ENCODE results near the gene ME1. TPM values are rescaled to one million over a fixed set of nuclear protein-coding genes. Genes with fewer than 3 reads are reported as not detected.

ME1 gene
- total RNA-seq, 2 donors from 2014 or later: 7.5 to 15.4 TPM

GRCh38 chr6:83221889-83222479 lies 208.9 kb downstream of the ME1 start:
- Histone ChIP-seq H3K4me3 (ENCODE audit: low read length) (no peak overlapping the region), H3K27ac (ENCODE audit: low read depth, low read length) (no peak overlapping the region), H3K27me3 (ENCODE audit: control insufficient read depth, insufficient read depth, low read length, poor library complexity, severe bottlenecking) (no peaks in the 10 kb centered on the region), H3K9ac (ENCODE audit: extremely low read depth, low read length, poor library complexity, severe bottlenecking) (no peak overlapping the region), H3K4me1 (ENCODE audit: control insufficient read depth, insufficient read depth, low read length) (peaks cover 5% of the 10 kb centered on the region), H3K9me3 (ENCODE audit: control insufficient read depth, low read length) (no peaks in the 10 kb centered on the region), H3K36me3 (ENCODE audit: control insufficient read depth, insufficient read depth, low read length) (no peaks in the 10 kb centered on the region)
- DNase-seq: no peak
- peak; percentile 79 for TF ChIP-seq CTCF (conservative IDR thresholded peaks at IDR 0.05)
- Mint-ChIP-seq H3K36me3 (ENCODE audit: low read depth) (peaks cover 2% of the 10 kb centered on the region), H3K27ac (no peak overlapping the region), H3K9me3 (no peaks in the 10 kb centered on the region), H3K4me1 (peaks cover 9% of the 10 kb centered on the region), H3K27me3 (ENCODE audit: insufficient read depth) (no peaks in the 10 kb centered on the region), H3K4me3 (no peak overlapping the region)
- WGBS, 2 experiments (ENCODE audit: insufficient coverage in 1 of 2, insufficient read length in 1 of 2): 59 to 100% methylated on average over 1 to 3 of the region's 3 CpGs

- no peak for DNase-seq
- no peak overlapping the region for H3K27ac ChIP-seq (ENCODE audit: low read depth, low read length)
- H3K36me3 Mint-ChIP-seq (ENCODE audit: low read depth): peaks cover 2% of the 10 kb centered on the region
- H3K4me3 Mint-ChIP-seq: no peak overlapping the region
- H3K36me3 ChIP-seq (ENCODE audit: control insufficient read depth, insufficient read depth, low read length): no peaks in the 10 kb centered on the region
- 89 to 93% methylated on average over 1 of the region's 1 CpG for WGBS, 2 experiments (ENCODE audit: insufficient coverage in 1 of 2, insufficient read length in 1 of 2)
- H3K27ac Mint-ChIP-seq: no peak overlapping the region
- H3K27me3 Mint-ChIP-seq (ENCODE audit: insufficient read depth): no peaks in the 10 kb centered on the region
- no peaks in the 10 kb centered on the region for H3K27me3 ChIP-seq (ENCODE audit: control insufficient read depth, insufficient read depth, low read length, poor library complexity, severe bottlenecking)
- peaks cover 9% of the 10 kb centered on the region for H3K4me1 Mint-ChIP-seq
- TF ChIP-seq CTCF (conservative IDR thresholded peaks at IDR 0.05): no peak
- H3K4me1 ChIP-seq (ENCODE audit: control insufficient read depth, insufficient read depth, low read length): peaks cover 5% of the 10 kb centered on the region
- no peak overlapping the region for H3K9ac ChIP-seq (ENCODE audit: extremely low read depth, low read length, poor library complexity, severe bottlenecking)
- H3K4me3 ChIP-seq (ENCODE audit: low read length): no peak overlapping the region
- H3K9me3 Mint-ChIP-seq: no peaks in the 10 kb centered on the region
- no peaks in the 10 kb centered on the region for H3K9me3 ChIP-seq (ENCODE audit: control insufficient read depth, low read length)
These were observed 209.6 kb downstream of the ME1 start for GRCh38 chr6:83221276-83221675.

GRCh38 chr6:83220121-83220520 lies 210.7 kb downstream of the ME1 start:
- no peak overlapping the region for H3K27ac Mint-ChIP-seq
- no peaks in the 10 kb centered on the region for H3K9me3 Mint-ChIP-seq
- peaks cover under 1% of the 10 kb centered on the region for H3K36me3 Mint-ChIP-seq (ENCODE audit: low read depth)
- H3K4me3 ChIP-seq (ENCODE audit: low read length): no peak overlapping the region
- no peak overlapping the region for H3K27ac ChIP-seq (ENCODE audit: low read depth, low read length)
- H3K27me3 Mint-ChIP-seq (ENCODE audit: insufficient read depth): no peaks in the 10 kb centered on the region
- H3K9ac ChIP-seq (ENCODE audit: extremely low read depth, low read length, poor library complexity, severe bottlenecking): no peak overlapping the region
- peaks cover 9% of the 10 kb centered on the region for H3K4me1 Mint-ChIP-seq
- TF ChIP-seq CTCF (conservative IDR thresholded peaks at IDR 0.05): no peak
- no peak overlapping the region for H3K4me3 Mint-ChIP-seq
- no peaks in the 10 kb centered on the region for H3K27me3 ChIP-seq (ENCODE audit: control insufficient read depth, insufficient read depth, low read length, poor library complexity, severe bottlenecking)
- peaks cover 5% of the 10 kb centered on the region for H3K4me1 ChIP-seq (ENCODE audit: control insufficient read depth, insufficient read depth, low read length)
- no peaks in the 10 kb centered on the region for H3K9me3 ChIP-seq (ENCODE audit: control insufficient read depth, low read length)
- DNase-seq: no peak
- no peaks in the 10 kb centered on the region for H3K36me3 ChIP-seq (ENCODE audit: control insufficient read depth, insufficient read depth, low read length)
